CD4-positive, alpha-beta T cell (primary cell): ENCODE data around the gene FCHSD1. TPM values are rescaled to one million over a fixed set of nuclear protein-coding genes. Genes with fewer than 3 reads are reported as not detected.

Source experiments
- ATAC-seq: fragments of 200-7000 bp; cut with Tn5 transposase; one replicate; pipeline ENCODE4 v1.10.0; 2022; ENCODE audit warnings: mild to moderate bottlenecking; ENCODE audit not compliant: poor library complexity
- CTCF ChIA-PET: fragments of 350-600 bp; sonication (Branson Sonifier 250); formaldehyde crosslinking; loops from one replicate; lab custom pipeline; 2021; ENCODE audit warnings: antibody characterized with exemption, inconsistent platforms; lab: Charles Lee
- POLR2A ChIA-PET: fragments of 350-600 bp; sonication (Branson Sonifier 250); formaldehyde crosslinking; loops from one replicate; lab custom pipeline; 2021; ENCODE audit warnings: antibody characterized with exemption, inconsistent platforms; lab: Charles Lee
- DNase-seq, 14 experiments: peaks; one replicate each; pipeline ENCODE4 v3.0.0-alpha.2; 2013 to 2020; ENCODE audit warnings: mixed read lengths in 2 of 14
- H3K27ac ChIP-seq, 2 donors: one replicate each; pipeline versions ENCODE4 v1.5.1 to v1.7.0; 2013; ENCODE audit warnings: low read length in 2 of 2, low read depth in 1 of 2, mild to moderate bottlenecking in 1 of 2
- H3K27me3 ChIP-seq, 2 experiments: 1 replicate in 1 of 2; 2 replicates in 1 of 2; pipeline versions ENCODE4 v1.6.1 to v1.7.0; 2013; ENCODE audit warnings: low read length in 2 of 2, control low read depth in 1 of 2, mild to moderate bottlenecking in 1 of 2, moderate library complexity in 1 of 2; ENCODE audit not compliant: insufficient read depth in 2 of 2, control insufficient read depth in 1 of 2
- H3K36me3 ChIP-seq: one replicate; pipeline ENCODE4 v1.6.1; 2013; ENCODE audit warnings: low read length, control low read depth; ENCODE audit not compliant: insufficient read depth
- H3K4me1 ChIP-seq: one replicate; pipeline ENCODE4 v1.6.1; 2013; ENCODE audit warnings: low read length, control low read depth; ENCODE audit not compliant: insufficient read depth
- H3K4me3 ChIP-seq: one replicate; pipeline ENCODE4 v1.5.1; 2013; ENCODE audit warnings: mild to moderate bottlenecking, low read length, moderate library complexity
- H3K9me3 ChIP-seq, 2 experiments: 1 replicate in 1 of 2; 2 replicates in 1 of 2; pipeline versions ENCODE4 v1.6.1 to v1.7.0; 2013; ENCODE audit warnings: low read length in 2 of 2, mild to moderate bottlenecking in 2 of 2, control low read depth in 1 of 2, moderate library complexity in 1 of 2; ENCODE audit not compliant: control insufficient read depth in 1 of 2, insufficient read depth in 1 of 2
- H3K27ac Mint-ChIP-seq: one replicate; pipeline ENCODE4 v1.8.0; 2020; ENCODE audit warnings: mixed read lengths
- H3K27me3 Mint-ChIP-seq: one replicate; pipeline ENCODE4 v1.8.0; 2021; ENCODE audit warnings: mixed read lengths
- H3K36me3 Mint-ChIP-seq: one replicate; pipeline ENCODE4 v1.8.0; 2021; ENCODE audit warnings: low read depth, mixed read lengths
- H3K4me1 Mint-ChIP-seq: one replicate; pipeline ENCODE4 v1.8.0; 2021; ENCODE audit warnings: low read depth, mixed read lengths
- H3K4me3 Mint-ChIP-seq: one replicate; pipeline ENCODE4 v1.8.0; 2020; ENCODE audit warnings: mild to moderate bottlenecking, mixed read lengths
- H3K9me3 Mint-ChIP-seq: one replicate; pipeline ENCODE4 v1.8.0; 2020; ENCODE audit warnings: mixed read lengths
- CTCF ChIP-seq: fragments of 200-600 bp; IDR thresholded peaks from one replicate; pipeline ENCODE4 v1.8.0; 2022; ENCODE audit warnings: antibody characterized with exemption, mild to moderate bottlenecking
- intact Hi-C, 2 experiments: fragments of 100-400 bp; cut with DNase I in 1 of 2; cut with micrococcal nuclease in 1 of 2; formaldehyde crosslinking; loops; one replicate each; pipeline versions ENCODE4 v1.15.1 to v1.9.0; 2023 to 2025; cut with DNase I, micrococcal nuclease
- total RNA-seq, 174 experiments: library from RNA in 2 of 174; stranded (reverse) in 2 of 174; gene quantifications; one replicate each; pipeline ENCODE4 v1.2.3 and lab custom pipeline; 2021 to 2026

FCHSD1 gene
- total RNA-seq, 2 experiments from 2014 or later, result 79.8 to 86.8 TPM

- Histone ChIP-seq H3K4me1 (peaks cover 37% of the 10 kb centered on the region), H3K36me3 (no peaks in the 10 kb centered on the region), H3K4me3 (no peak overlapping the region), H3K27ac (no peak overlapping the region), H3K27me3 (no peaks in the 10 kb centered on the region), H3K9me3 (no peaks in the 10 kb centered on the region)
- ChIA-PET POLR2A (interaction anchor here (1.2 kb wide), 1 partner anchor 289 kb away, joined by 4 read pairs; the partner anchor contains the start of gene RNF14), CTCF (no interaction called here)
- intact Hi-C loops, result loop anchor here in 1 of 2 experiments (5.0 kb wide), 1 partner anchor 677 kb away; no protein-coding TSS in a partner anchor
- no peak for DNase-seq
- Mint-ChIP-seq H3K4me3 (no peak overlapping the region), H3K27me3 (no peaks in the 10 kb centered on the region), H3K27ac (no peak overlapping the region), H3K4me1 (peaks cover 29% of the 10 kb centered on the region), H3K36me3 (no peaks in the 10 kb centered on the region), H3K9me3 (no peaks in the 10 kb centered on the region)
- TF ChIP-seq CTCF, result no peak
- no peak for ATAC-seq
Measured at GRCh38 chr5:141680178-141680577, 29.0 kb upstream of the FCHSD1 start.

GRCh38 chr5:141677415-141677814 lies 26.2 kb upstream of the FCHSD1 start:
- Mint-ChIP-seq H3K9me3 (no peaks in the 10 kb centered on the region), H3K4me3 (no peak overlapping the region), H3K27me3 (no peaks in the 10 kb centered on the region), H3K36me3 (no peaks in the 10 kb centered on the region), H3K4me1 (peaks cover 15% of the 10 kb centered on the region), H3K27ac (no peak overlapping the region)
- no peaks in the 10 kb centered on the region for H3K9me3 ChIP-seq
- intact Hi-C loops, result no loop called here
- DNase-seq (no peak), ATAC-seq (no peak)
- POLR2A ChIA-PET, result no interaction called here
- no peaks in the 10 kb centered on the region for H3K36me3 ChIP-seq
- H3K4me1 ChIP-seq, result peaks cover 20% of the 10 kb centered on the region
- no peak for TF ChIP-seq CTCF
- H3K4me3 ChIP-seq, result no peak overlapping the region
- no peak overlapping the region for H3K27ac ChIP-seq
- H3K27me3 ChIP-seq, result no peaks in the 10 kb centered on the region
- CTCF ChIA-PET, result no interaction called here

GRCh38 chr5:141675672-141676071 lies 24.5 kb upstream of the FCHSD1 start:
- Histone ChIP-seq H3K36me3 (no peaks in the 10 kb centered on the region), H3K9me3 (no peaks in the 10 kb centered on the region), H3K4me1 (peaks cover 5% of the 10 kb centered on the region), H3K27me3 (no peaks in the 10 kb centered on the region), H3K27ac (no peak overlapping the region), H3K4me3 (no peak overlapping the region)
- no peak overlapping the region for H3K27ac Mint-ChIP-seq
- no peak for ATAC-seq
- no peak for TF ChIP-seq CTCF
- POLR2A ChIA-PET, result no interaction called here
- CTCF ChIA-PET, result interaction anchor here (1.2 kb wide), 1 partner anchor 26 kb away, joined by 3 read pairs; no protein-coding TSS in a partner anchor
- H3K4me1 Mint-ChIP-seq, result peaks cover 2% of the 10 kb centered on the region
- no peak for DNase-seq
- H3K27me3 Mint-ChIP-seq, result no peaks in the 10 kb centered on the region
- no peaks in the 10 kb centered on the region for H3K36me3 Mint-ChIP-seq
- H3K4me3 Mint-ChIP-seq, result no peak overlapping the region
- intact Hi-C loops, result no loop called here
- H3K9me3 Mint-ChIP-seq, result no peaks in the 10 kb centered on the region
